ENCODE results near the gene ACHE. TPM values are rescaled to one million over a fixed set of nuclear protein-coding genes. Genes with fewer than 3 reads are reported as not detected.
A peak's percentile ranks its signal among the peaks of the same experiment; 100 is the strongest.

ACHE gene
- total RNA-seq, 4 donors from 2014 or later, result 3.3 to 35.4 (median 25.3) TPM

- Histone ChIP-seq H3K36me3 (peaks cover 0 to 87% (median 4%) of the 10 kb centered on the region in 3 donors), H3K4me1 (peaks cover 7 to 24% (median 22%) of the 10 kb centered on the region in 4 donors), H3K4me3 (no peak overlapping the region), H3K27me3 (no peaks in the 10 kb centered on the region), H3K27ac (peak overlapping the region in 1 of 4 donors; percentile 20), H3K9me3 (no peaks in the 10 kb centered on the region)
- peak in 1 of 3 donors; percentile 68 for DNase-seq
- no peak for TF ChIP-seq POLR2A (IDR thresholded peaks at IDR 0.05)
- TF ChIP-seq, protein P1, sequence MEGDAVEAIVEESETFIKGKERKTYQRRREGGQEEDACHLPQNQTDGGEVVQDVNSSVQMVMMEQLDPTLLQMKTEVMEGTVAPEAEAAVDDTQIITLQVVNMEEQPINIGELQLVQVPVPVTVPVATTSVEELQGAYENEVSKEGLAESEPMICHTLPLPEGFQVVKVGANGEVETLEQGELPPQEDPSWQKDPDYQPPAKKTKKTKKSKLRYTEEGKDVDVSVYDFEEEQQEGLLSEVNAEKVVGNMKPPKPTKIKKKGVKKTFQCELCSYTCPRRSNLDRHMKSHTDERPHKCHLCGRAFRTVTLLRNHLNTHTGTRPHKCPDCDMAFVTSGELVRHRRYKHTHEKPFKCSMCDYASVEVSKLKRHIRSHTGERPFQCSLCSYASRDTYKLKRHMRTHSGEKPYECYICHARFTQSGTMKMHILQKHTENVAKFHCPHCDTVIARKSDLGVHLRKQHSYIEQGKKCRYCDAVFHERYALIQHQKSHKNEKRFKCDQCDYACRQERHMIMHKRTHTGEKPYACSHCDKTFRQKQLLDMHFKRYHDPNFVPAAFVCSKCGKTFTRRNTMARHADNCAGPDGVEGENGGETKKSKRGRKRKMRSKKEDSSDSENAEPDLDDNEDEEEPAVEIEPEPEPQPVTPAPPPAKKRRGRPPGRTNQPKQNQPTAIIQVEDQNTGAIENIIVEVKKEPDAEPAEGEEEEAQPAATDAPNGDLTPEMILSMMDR (IDR thresholded peaks at IDR 0.05), result no peak
Observed at GRCh38 chr7:100884736-100885439, 10.8 kb downstream of the ACHE start.

DNA sequence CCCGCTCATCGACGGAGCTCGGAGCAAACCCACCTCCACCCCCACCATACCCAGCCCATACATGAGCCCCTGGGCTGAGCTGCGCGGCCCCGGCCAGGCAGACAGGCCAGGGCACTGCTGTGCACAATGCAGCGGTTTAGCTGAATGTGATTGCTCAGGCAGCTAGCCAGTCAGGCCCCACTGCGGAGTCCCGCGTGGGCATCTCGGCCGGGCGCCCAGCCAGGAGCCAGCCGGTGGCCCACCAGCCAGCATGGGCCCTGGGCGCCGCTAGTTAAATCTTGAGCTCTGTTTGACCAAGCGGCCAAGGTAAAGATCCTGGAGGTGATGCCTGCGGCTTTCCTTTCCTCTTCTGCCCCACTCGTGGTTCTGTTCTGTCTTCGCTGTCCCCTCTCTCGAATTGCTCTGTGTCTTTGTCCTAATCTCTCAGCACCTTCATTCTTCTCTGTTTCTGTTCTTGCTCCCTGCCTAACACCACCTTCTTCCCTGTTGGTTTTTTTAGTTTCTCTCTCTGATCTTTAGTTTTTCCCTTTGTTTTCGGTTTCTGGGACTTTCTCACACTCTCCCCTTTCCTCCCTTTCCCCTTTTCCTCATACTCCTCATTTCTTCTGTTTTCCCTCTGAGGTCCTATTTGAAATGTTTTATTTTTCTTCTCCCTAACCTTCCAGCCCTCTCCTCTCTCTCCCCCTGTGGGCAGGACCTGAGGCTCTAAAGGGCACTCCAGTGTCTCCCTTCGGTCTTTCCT lies 12.7 kb downstream of the ACHE start:
- Histone ChIP-seq H3K4me1 (peaks cover 0 to 15% (median 10%) of the 10 kb centered on the region in 4 donors), H3K27ac (no peak overlapping the region)

DNA sequence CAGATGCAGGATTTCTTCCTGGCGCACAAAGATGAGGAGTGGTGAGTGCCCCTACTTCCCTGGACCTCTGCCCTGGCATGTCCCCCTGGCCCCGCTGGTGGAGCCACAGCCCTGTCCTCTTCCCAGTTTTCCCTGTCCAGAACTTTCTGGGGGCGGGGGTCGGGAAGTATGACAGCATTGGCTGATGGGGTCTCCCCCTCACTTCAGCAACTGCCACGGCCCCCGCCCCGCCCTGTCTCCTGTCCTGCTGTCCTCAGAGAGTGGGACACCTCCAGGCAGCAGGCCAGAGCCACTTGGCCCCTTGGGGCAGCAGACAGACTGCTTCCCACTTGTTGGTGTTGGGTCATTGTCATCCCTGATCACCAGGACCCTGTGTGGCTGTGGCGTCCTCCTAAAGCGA lies 13.5 kb downstream of the ACHE start:
- Histone ChIP-seq H3K4me3 (no peak overlapping the region), H3K27me3 (no peaks in the 10 kb centered on the region), H3K36me3 (peaks cover 0 to 98% (median 4%) of the 10 kb centered on the region in 3 donors), H3K27ac (no peak overlapping the region), H3K9me3 (no peaks in the 10 kb centered on the region), H3K4me1 (peaks cover 0 to 15% (median 5%) of the 10 kb centered on the region in 4 donors)
- peak in 1 of 3 donors; percentile 46 for DNase-seq
- TF ChIP-seq, protein P1 (IDR thresholded peaks at IDR 0.05), result no peak
- TF ChIP-seq POLR2A (IDR thresholded peaks at IDR 0.05), result no peak

More for the DNA sequence above, 12.7 kb downstream of the ACHE start:
- no peak for DNase-seq
- Histone ChIP-seq H3K36me3 (peaks cover 0 to 99% (median 4%) of the 10 kb centered on the region in 3 donors), H3K9me3 (no peaks in the 10 kb centered on the region), H3K27me3 (no peaks in the 10 kb centered on the region), H3K4me3 (no peak overlapping the region)
- TF ChIP-seq, protein P1 (IDR thresholded peaks at IDR 0.05), result no peak
- no peak for TF ChIP-seq POLR2A (IDR thresholded peaks at IDR 0.05)

- H3K27me3 ChIP-seq, result no peaks in the 10 kb centered on the region
- TF ChIP-seq POLR2A (IDR thresholded peaks at IDR 0.05), result no peak
- TF ChIP-seq, protein P1 (IDR thresholded peaks at IDR 0.05), result no peak
- no peak overlapping the region for H3K27ac ChIP-seq
- H3K9me3 ChIP-seq, result no peaks in the 10 kb centered on the region
- peaks cover 0 to 94% (median 4%) of the 10 kb centered on the region in 3 donors for H3K36me3 ChIP-seq
- no peak for DNase-seq
- H3K4me1 ChIP-seq, result peaks cover 0 to 21% (median 9%) of the 10 kb centered on the region in 4 donors
- no peak overlapping the region for H3K4me3 ChIP-seq
Observed at GRCh38 chr7:100881136-100881535, 14.6 kb downstream of the ACHE start.

DNA sequence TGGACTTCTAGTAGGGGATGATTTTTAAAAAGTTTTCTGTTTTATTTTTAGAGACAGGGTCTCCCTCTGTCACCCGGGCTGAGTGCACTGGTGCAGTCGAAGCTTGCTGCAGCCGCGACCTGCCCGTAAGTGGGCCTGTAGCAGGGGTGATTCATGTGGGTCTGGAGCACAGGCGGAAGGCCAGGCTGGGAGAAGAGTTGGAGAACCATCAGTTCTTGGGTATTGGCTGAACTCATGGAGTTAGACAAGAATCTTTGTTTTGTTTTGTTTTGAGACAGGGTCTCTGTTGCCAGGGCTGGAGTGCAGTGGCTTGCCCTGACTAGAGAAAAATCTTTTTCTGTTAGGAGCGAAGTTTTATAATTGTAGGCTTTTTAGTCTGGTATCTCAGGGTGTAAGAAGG lies 15.0 kb downstream of the ACHE start:
- DNase-seq, result peak in 1 of 3 donors; percentile 42
- Histone ChIP-seq H3K27me3 (no peaks in the 10 kb centered on the region), H3K36me3 (peaks cover 0 to 89% (median 4%) of the 10 kb centered on the region in 3 donors), H3K4me1 (peaks cover 0 to 26% (median 14%) of the 10 kb centered on the region in 4 donors), H3K4me3 (no peak overlapping the region), H3K27ac (no peak overlapping the region), H3K9me3 (no peaks in the 10 kb centered on the region)
- TF ChIP-seq, protein P1 (IDR thresholded peaks at IDR 0.05), result no peak
- TF ChIP-seq POLR2A (IDR thresholded peaks at IDR 0.05), result no peak
